CD4-positive, CD25-positive, alpha-beta regulatory T cell (primary cell): ENCODE measurements around the gene SYS1. TPM values are rescaled to one million over a fixed set of nuclear protein-coding genes. Genes with fewer than 3 reads are reported as not detected.

ENCODE experiments used
- ATAC-seq, 2 donors: fragments of 150-1000 bp; cut with Tn5 transposase; one replicate each; pipeline ENCODE4 v1.10.0; 2021; ENCODE audit warnings: low read depth in 2 of 2, moderate number of reproducible peaks in 2 of 2, moderate library complexity in 1 of 2
- DNase-seq, 3 donors: peaks; one replicate each; pipeline versions ENCODE4 v3.0.0 to v3.0.0-alpha.2; 2012 to 2022; ENCODE audit warnings: mixed read lengths in 1 of 3
- H3K27ac ChIP-seq: one replicate; pipeline ENCODE4 v1.7.0; 2013; ENCODE audit warnings: mild to moderate bottlenecking, low read length; ENCODE audit not compliant: insufficient read depth, poor library complexity, severe bottlenecking
- H3K27me3 ChIP-seq: one replicate; pipeline ENCODE4 v1.7.0; 2013; ENCODE audit warnings: low read length; ENCODE audit not compliant: control insufficient read depth, insufficient read depth
- H3K36me3 ChIP-seq: one replicate; pipeline ENCODE4 v1.7.0; 2013; ENCODE audit warnings: mild to moderate bottlenecking, low read length, moderate library complexity; ENCODE audit not compliant: control insufficient read depth, insufficient read depth
- H3K4me1 ChIP-seq: 2 replicates; pipeline ENCODE4 v1.7.0; 2013; ENCODE audit warnings: mild to moderate bottlenecking, low read length; ENCODE audit not compliant: insufficient read depth, control insufficient read depth, poor library complexity, severe bottlenecking
- H3K4me3 ChIP-seq: one replicate; pipeline ENCODE4 v1.7.0; 2013; ENCODE audit warnings: low read depth, mild to moderate bottlenecking, low read length, moderate library complexity
- H3K9me3 ChIP-seq, 2 experiments: 1 replicate in 1 of 2; 2 replicates in 1 of 2; pipeline ENCODE4 v1.7.0; 2013; ENCODE audit warnings: low read length in 2 of 2, mild to moderate bottlenecking in 1 of 2, moderate library complexity in 1 of 2; ENCODE audit not compliant: control insufficient read depth in 2 of 2
- H3K27ac Mint-ChIP-seq, 3 donors: one replicate each; pipeline ENCODE4 v1.8.0; 2020 to 2022; ENCODE audit warnings: mild to moderate bottlenecking in 3 of 3, mixed read lengths in 3 of 3, moderate library complexity in 2 of 3
- H3K27me3 Mint-ChIP-seq: one replicate; pipeline ENCODE4 v1.8.0; 2022; ENCODE audit warnings: mild to moderate bottlenecking, mixed read lengths
- H3K36me3 Mint-ChIP-seq: one replicate; pipeline ENCODE4 v1.8.0; 2020; ENCODE audit warnings: mixed read lengths
- H3K4me1 Mint-ChIP-seq, 4 donors: one replicate each; pipeline ENCODE4 v1.8.0; 2020 to 2022; ENCODE audit warnings: mixed read lengths in 4 of 4, mild to moderate bottlenecking in 1 of 4
- H3K4me3 Mint-ChIP-seq, 4 donors: one replicate each; pipeline ENCODE4 v1.8.0; 2020 to 2022; ENCODE audit warnings: mild to moderate bottlenecking in 4 of 4, mixed read lengths in 4 of 4, moderate library complexity in 3 of 4
- H3K9me3 Mint-ChIP-seq, 7 donors: one replicate each; pipeline ENCODE4 v1.8.0; 2020 to 2022; ENCODE audit warnings: mixed read lengths in 7 of 7, mild to moderate bottlenecking in 3 of 7, moderate library complexity in 2 of 7
- polyA plus RNA-seq, 4 donors: library from polyadenylated mRNA; unstranded; fragments of 300-500 nt; fragmentation: Illumina TruSeq; gene quantifications; one replicate each; pipeline ENCODE4 v1.2.3, GENCODE V29; 2021
- total RNA-seq: library from RNA; stranded (reverse); gene quantifications from one replicate; pipeline ENCODE4 v1.2.3, GENCODE V29; 2022

Gene SYS1
- total and polyA plus RNA-seq, 5 donors from 2014 or later: 38.4 to 94.2 (median 43.4) TPM

DNA sequence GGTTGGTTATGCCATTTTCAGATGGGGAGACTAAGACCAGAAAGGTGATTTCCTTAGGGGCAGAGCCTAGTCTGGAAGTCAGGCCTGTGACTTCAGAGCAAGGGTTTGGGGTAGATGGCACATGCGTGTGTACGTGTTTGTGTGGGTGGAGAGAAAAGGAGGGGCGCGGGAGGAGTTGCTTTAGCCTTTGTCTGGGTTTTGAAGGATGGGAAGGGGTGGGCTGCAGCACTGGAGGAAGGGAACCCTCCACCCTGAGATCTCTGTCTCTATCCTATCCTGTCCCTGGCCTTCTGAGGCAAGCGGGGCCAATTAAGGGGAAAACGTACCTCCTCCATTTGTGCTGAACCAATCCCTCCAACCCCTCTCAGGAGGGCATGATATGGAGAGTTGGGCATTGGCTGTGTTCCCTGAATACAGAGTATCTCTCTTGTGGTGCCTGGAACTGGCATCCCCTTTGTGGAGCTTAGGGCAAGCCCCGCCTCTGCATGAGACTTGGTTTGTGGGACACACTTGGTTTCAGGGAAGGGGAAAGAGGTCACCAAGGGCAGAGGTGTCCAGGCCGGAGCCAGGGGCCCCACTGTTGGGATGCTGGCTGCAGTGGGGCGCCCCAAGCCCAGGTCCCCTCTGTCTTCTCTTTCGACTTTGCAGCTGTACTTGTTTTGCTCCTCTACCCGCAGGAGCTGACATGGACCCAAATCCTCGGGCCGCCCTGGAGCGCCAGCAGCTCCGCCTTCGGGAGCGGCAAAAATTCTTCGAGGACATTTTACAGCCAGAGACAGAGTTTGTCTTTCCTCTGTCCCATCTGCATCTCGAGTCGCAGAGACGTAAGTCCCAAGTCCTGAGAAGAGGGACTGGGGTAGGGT is 45.1 kb downstream of the SYS1 start, which contains the start of gene DBNDD2:
Gene DBNDD2, plus strand, starts transcription at position 507 of the 863 bp plus-strand sequence. Its CDS starts 179 bp downstream, at position 686.
- Histone ChIP-seq H3K9me3 (no peaks in the 10 kb centered on the region), H3K4me3 (peak within 1 kb of the TSS; percentile 26), H3K27ac (peak within 1 kb of the TSS; percentile 70), H3K4me1 (peaks cover 23% of the 10 kb centered on the region), H3K27me3 (no peaks in the 10 kb centered on the region), H3K36me3 (peaks cover 5% of the 10 kb centered on the region)
- H3K4me1 Mint-ChIP-seq: peaks cover 0 to 23% (median 5%) of the 10 kb centered on the region in 4 donors
- ATAC-seq: no peak
- H3K9me3 Mint-ChIP-seq: no peaks in the 10 kb centered on the region
- peak within 1 kb of the TSS; percentile 76 to 89 (median 87) for H3K4me3 Mint-ChIP-seq
- H3K36me3 Mint-ChIP-seq: peaks cover 6% of the 10 kb centered on the region
- peak within 1 kb of the TSS; percentile 38 to 90 (median 76) for H3K27ac Mint-ChIP-seq
- H3K27me3 Mint-ChIP-seq: no peaks in the 10 kb centered on the region
- peak in 2 of 3 donors; percentile 8 to 11 for DNase-seq

DNA sequence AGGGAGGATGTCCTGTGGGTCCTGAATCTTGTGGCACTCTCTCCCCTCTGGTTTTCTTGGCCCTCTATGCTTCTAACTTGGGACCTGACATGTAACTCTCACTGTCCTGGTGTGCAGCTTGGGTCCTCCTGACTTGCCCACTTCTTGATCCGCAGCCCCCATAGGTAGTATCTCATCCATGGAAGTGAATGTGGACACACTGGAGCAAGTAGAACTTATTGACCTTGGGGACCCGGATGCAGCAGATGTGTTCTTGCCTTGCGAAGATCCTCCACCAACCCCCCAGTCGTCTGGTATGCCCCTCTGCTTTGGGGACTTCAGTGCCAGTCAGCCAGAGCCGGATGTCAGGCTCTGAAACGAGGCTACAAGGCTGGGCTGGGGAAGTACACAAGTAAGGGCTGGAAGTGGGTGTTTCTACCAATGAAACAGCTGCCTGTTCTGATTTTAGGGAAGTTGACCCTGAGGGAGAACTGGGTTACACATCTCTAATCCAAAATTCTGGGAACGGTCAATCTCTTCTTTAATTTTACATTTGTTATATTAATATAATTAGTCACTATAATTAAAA is 45.8 kb downstream of the SYS1 start:
- DNase-seq (no peak), ATAC-seq (no peak)
- peaks cover 6% of the 10 kb centered on the region for H3K36me3 Mint-ChIP-seq
- Histone ChIP-seq H3K36me3 (peaks cover 5% of the 10 kb centered on the region), H3K4me3 (no peak overlapping the region), H3K27ac (no peak overlapping the region), H3K27me3 (no peaks in the 10 kb centered on the region), H3K4me1 (peaks cover 23% of the 10 kb centered on the region), H3K9me3 (no peaks in the 10 kb centered on the region)
- no peaks in the 10 kb centered on the region for H3K27me3 Mint-ChIP-seq
- no peaks in the 10 kb centered on the region for H3K9me3 Mint-ChIP-seq
- H3K4me1 Mint-ChIP-seq: peaks cover 0 to 23% (median 5%) of the 10 kb centered on the region in 4 donors
- H3K27ac Mint-ChIP-seq: peak overlapping the region in 2 of 3 donors; percentile 76 to 80
- peak overlapping the region; percentile 43 to 76 (median 52) for H3K4me3 Mint-ChIP-seq

DNA sequence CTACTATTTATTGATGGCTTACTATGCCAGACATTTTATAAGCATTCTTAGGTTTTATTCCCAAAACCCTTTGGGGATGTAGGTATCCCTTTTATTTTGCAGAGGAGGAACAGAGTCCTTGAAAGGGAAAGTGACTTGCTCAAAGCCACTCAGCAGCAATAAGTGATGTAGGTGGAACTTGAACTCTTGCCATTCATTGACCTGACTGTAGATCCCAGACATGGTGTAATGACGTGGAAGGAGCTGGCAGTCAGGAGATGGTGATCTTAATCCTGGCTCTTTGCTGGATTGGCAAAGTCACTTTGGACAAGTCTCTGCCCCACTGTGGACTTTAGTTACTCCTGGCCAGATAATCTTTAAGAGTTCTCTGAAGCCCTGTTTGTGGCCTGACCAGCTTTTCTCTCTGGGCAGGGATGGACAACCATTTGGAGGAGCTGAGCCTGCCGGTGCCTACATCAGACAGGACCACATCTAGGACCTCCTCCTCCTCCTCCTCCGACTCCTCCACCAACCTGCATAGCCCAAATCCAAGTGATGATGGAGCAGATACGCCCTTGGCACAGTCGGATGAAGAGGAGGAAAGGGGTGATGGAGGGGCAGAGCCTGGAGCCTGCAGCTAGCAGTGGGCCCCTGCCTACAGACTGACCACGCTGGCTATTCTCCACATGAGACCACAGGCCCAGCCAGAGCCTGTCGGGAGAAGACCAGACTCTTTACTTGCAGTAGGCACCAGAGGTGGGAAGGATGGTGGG is 46.7 kb downstream of the SYS1 start:
- H3K4me3 ChIP-seq: no peak overlapping the region
- peaks cover 6% of the 10 kb centered on the region for H3K36me3 Mint-ChIP-seq
- peak overlapping the region in 1 of 4 donors; percentile 76 for H3K4me3 Mint-ChIP-seq
- no peaks in the 10 kb centered on the region for H3K27me3 ChIP-seq
- no peaks in the 10 kb centered on the region for H3K9me3 ChIP-seq
- ATAC-seq (no peak), DNase-seq (no peak)
- H3K27ac Mint-ChIP-seq: peak overlapping the region in 1 of 3 donors; percentile 48
- H3K4me1 ChIP-seq: peaks cover 23% of the 10 kb centered on the region
- peaks cover 5% of the 10 kb centered on the region for H3K36me3 ChIP-seq
- no peak overlapping the region for H3K27ac ChIP-seq
- H3K4me1 Mint-ChIP-seq: peaks cover 0 to 21% (median 8%) of the 10 kb centered on the region in 4 donors
- H3K9me3 Mint-ChIP-seq: no peaks in the 10 kb centered on the region
- H3K27me3 Mint-ChIP-seq: no peaks in the 10 kb centered on the region

DNA sequence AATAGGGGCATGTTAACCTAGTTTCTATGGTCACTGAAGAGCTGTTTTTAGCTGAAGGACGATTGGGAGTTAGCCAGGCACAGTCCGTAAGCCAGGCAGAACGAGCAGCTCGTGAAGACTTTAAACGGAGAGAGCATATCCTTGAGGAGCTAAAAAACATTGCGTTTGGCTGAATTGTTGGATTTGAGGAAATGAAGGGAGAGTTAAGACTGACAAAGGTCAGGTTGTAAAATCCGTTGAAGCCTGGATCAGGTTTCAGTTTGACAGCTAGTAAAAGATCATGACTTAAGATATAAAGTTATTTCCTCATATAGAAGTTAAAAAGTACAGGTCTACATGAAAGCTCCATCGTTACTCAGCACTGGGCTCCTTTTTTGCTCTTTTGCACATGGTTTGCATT is 47.9 kb downstream of the SYS1 start:
- peaks cover 6% of the 10 kb centered on the region for H3K36me3 Mint-ChIP-seq
- no peak overlapping the region for H3K4me3 ChIP-seq
- H3K27me3 ChIP-seq: no peaks in the 10 kb centered on the region
- DNase-seq (no peak), ATAC-seq (no peak)
- no peaks in the 10 kb centered on the region for H3K9me3 ChIP-seq
- peak overlapping the region; percentile 20 for H3K27ac ChIP-seq
- peaks cover 11 to 25% (median 14%) of the 10 kb centered on the region in 4 donors for H3K4me1 Mint-ChIP-seq
- H3K27ac Mint-ChIP-seq: no peak overlapping the region
- H3K4me3 Mint-ChIP-seq: peak overlapping the region in 1 of 4 donors; percentile 21
- no peaks in the 10 kb centered on the region for H3K9me3 Mint-ChIP-seq
- peaks cover 5% of the 10 kb centered on the region for H3K36me3 ChIP-seq
- H3K4me1 ChIP-seq: peaks cover 21% of the 10 kb centered on the region
- no peaks in the 10 kb centered on the region for H3K27me3 Mint-ChIP-seq

DNA sequence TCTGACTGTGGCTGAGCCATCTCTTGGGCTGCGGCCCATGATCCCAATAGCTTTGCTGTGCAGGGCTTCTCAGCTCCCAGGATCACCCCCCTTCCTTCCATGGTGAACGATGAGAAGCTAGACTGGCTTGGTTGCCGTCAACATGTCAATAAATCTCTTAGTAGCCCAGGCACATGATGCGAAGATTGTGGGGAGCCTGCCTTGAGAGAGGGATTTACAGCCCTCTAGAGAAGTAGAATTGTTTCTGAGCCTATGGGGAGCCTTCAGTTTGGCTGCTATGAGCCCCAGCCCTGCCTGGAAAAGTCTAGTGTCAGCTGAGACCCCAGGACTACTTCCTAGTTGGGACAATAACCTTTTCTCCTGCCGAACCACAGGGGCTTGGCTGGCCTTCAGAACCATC is 49.7 kb downstream of the SYS1 start:
- no peak for DNase-seq
- H3K4me3 Mint-ChIP-seq: peak overlapping the region in 1 of 4 donors; percentile 57
- H3K4me1 Mint-ChIP-seq: peaks cover 16 to 35% (median 24%) of the 10 kb centered on the region in 4 donors
- peak overlapping the region in 1 of 3 donors; percentile 43 for H3K27ac Mint-ChIP-seq
- peaks cover 6% of the 10 kb centered on the region for H3K36me3 Mint-ChIP-seq
- ATAC-seq: no peak
- Histone ChIP-seq H3K4me1 (peaks cover 21% of the 10 kb centered on the region), H3K4me3 (no peak overlapping the region), H3K36me3 (peaks cover 5% of the 10 kb centered on the region), H3K27me3 (no peaks in the 10 kb centered on the region), H3K27ac (no peak overlapping the region), H3K9me3 (no peaks in the 10 kb centered on the region)
- H3K27me3 Mint-ChIP-seq: no peaks in the 10 kb centered on the region
- no peaks in the 10 kb centered on the region for H3K9me3 Mint-ChIP-seq

DNA sequence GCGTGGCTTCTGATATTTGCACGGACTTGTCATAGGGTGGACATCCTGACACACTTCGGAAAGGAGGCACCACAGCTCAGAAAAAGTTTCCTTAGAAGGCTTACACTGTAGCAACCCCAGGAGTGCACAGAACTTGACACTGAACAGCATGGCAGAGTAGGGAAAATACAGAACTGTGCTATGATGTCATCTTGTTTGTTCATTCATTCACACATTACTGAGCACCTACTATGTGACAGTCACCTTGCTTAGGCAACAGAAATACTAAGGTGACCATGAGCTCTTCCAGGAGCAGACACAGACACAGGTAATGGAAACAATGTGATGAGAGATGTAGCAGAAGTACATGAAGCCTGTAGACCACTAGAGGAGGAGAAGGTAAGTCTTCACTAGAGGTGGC is 50.5 kb downstream of the SYS1 start:
- Mint-ChIP-seq H3K4me1 (peaks cover 25 to 36% (median 30%) of the 10 kb centered on the region in 4 donors), H3K4me3 (peak overlapping the region in 1 of 4 donors; percentile 79), H3K27ac (no peak overlapping the region), H3K9me3 (no peaks in the 10 kb centered on the region), H3K27me3 (no peaks in the 10 kb centered on the region), H3K36me3 (peaks cover 9% of the 10 kb centered on the region)
- Histone ChIP-seq H3K9me3 (no peaks in the 10 kb centered on the region), H3K27me3 (no peaks in the 10 kb centered on the region), H3K4me3 (no peak overlapping the region), H3K4me1 (peaks cover 29% of the 10 kb centered on the region), H3K36me3 (peaks cover 8% of the 10 kb centered on the region), H3K27ac (no peak overlapping the region)
- ATAC-seq (no peak), DNase-seq (no peak)

DNA sequence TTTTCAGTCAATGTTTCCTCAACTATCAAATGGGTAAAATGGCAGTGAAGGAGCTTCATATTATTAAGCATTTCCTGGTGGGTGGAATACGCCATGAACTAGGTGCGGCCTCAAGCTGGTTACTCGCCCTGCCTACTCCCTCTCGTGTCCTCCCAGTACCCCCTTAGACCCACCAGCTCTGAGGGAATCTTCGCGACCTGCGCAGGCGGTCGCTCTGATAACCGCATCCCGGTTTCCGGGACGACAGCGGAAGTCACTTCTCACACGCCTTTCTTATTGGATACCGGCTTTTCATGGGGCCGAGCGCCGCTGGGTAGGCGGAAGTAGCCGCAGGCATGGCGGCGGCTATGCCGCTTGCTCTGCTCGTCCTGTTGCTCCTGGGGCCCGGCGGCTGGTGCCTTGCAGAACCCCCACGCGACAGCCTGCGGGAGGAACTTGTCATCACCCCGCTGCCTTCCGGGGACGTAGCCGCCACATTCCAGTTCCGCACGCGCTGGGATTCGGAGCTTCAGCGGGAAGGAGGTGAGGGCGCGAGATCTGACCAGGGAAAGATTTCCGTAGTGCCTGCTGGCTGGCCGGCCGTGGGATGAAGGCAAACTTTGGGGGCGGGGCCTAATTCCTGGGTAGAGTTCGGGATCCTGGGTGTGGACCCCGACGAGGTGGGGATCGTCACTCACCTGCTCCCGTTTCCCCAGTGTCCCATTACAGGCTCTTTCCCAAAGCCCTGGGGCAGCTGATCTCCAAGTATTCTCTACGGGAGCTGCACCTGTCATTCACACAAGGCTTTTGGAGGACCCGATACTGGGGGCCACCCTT is 53.1 kb downstream of the SYS1 start, which contains the start of gene PIGT:
Gene PIGT, plus strand, starts transcription at position 320 of the 816 bp plus-strand sequence. Its CDS starts 16 bp downstream, at position 336.
- peaks cover 38% of the 10 kb centered on the region for H3K4me1 ChIP-seq
- H3K27ac ChIP-seq: peak within 1 kb of the TSS; percentile 89
- no peaks in the 10 kb centered on the region for H3K9me3 ChIP-seq
- Mint-ChIP-seq H3K27ac (peak within 1 kb of the TSS; percentile 98 to 99 (median 99)), H3K4me1 (peaks cover 24 to 45% (median 31%) of the 10 kb centered on the region in 4 donors), H3K36me3 (peaks cover 31% of the 10 kb centered on the region), H3K27me3 (no peaks in the 10 kb centered on the region), H3K9me3 (no peaks in the 10 kb centered on the region), H3K4me3 (peak within 1 kb of the TSS; percentile 92 to 100 (median 96))
- H3K36me3 ChIP-seq: peaks cover 29% of the 10 kb centered on the region
- peak; percentile 96 to 97 for ATAC-seq
- peak; percentile 89 to 92 (median 90) for DNase-seq
- peak within 1 kb of the TSS; percentile 95 for H3K4me3 ChIP-seq
- no peaks in the 10 kb centered on the region for H3K27me3 ChIP-seq
